GM19467 (cell line): ENCODE results near the gene CLEC1B.
"Not testable (repeated sequence)": the region's sequence is repeated elsewhere in the genome, so short reads cannot be mapped to it uniquely, and the experiment has no call there.

Source experiments
- ATAC-seq: cut with Tn5 transposase; IDR thresholded peaks from one replicate; pipeline ENCODE4 v1.9.1; 2021; ENCODE audit warnings: mild to moderate bottlenecking, moderate library complexity; ENCODE audit not compliant: unreplicated experiment

CLEC1B gene

GRCh38 chr12:9975614-9976013 is 23.3 kb downstream of the CLEC1B start:
- ATAC-seq = no peak

GRCh38 chr12:9974731-9975130 is 24.2 kb downstream of the CLEC1B start:
- ATAC-seq = not testable (repeated sequence)

GRCh38 chr12:9973949-9974348 is 25.0 kb downstream of the CLEC1B start:
- no peak for ATAC-seq

- no peak for ATAC-seq
Measured at GRCh38 chr12:9971181-9971580, 27.7 kb downstream of the CLEC1B start, which contains the start of gene CLEC12A. Gene CLEC12A, plus strand, starts transcription at chr12:9971409. Its CDS starts 188 bp downstream, at chr12:9971597.

- ATAC-seq = no peak
Measured at GRCh38 chr12:9969673-9970072, 29.2 kb downstream of the CLEC1B start.

GRCh38 chr12:9961901-9962300 is 37.0 kb downstream of the CLEC1B start:
- no peak for ATAC-seq

GRCh38 chr12:9961106-9961505 is 37.8 kb downstream of the CLEC1B start:
- peak; percentile 58 for ATAC-seq

- ATAC-seq = peak; percentile 12
Measured at GRCh38 chr12:9960590-9960989, 38.3 kb downstream of the CLEC1B start.

GRCh38 chr12:9957834-9958233 is 41.1 kb downstream of the CLEC1B start:
- no peak for ATAC-seq

- ATAC-seq = not testable (repeated sequence)
Measured at GRCh38 chr12:9952954-9953729, 45.8 kb downstream of the CLEC1B start.

- ATAC-seq = no peak
Measured at GRCh38 chr12:9951026-9951675, 47.8 kb downstream of the CLEC1B start.

GRCh38 chr12:9948606-9949296 is 50.2 kb downstream of the CLEC1B start:
- peak; percentile 93 for ATAC-seq

GRCh38 chr12:9947674-9948073 is 51.2 kb downstream of the CLEC1B start:
- no peak for ATAC-seq

- ATAC-seq = no peak
Measured at GRCh38 chr12:9944391-9944790, 54.5 kb downstream of the CLEC1B start.

GRCh38 chr12:9943240-9943639 is 55.7 kb downstream of the CLEC1B start:
- no peak for ATAC-seq
